ENCODE results near the gene RAD9B. TPM values are rescaled to one million over a fixed set of nuclear protein-coding genes. Genes with fewer than 3 reads are reported as not detected.
"Not testable (repeated sequence)": the region's sequence is repeated elsewhere in the genome, so short reads cannot be mapped to it uniquely, and the experiment has no call there.

The RAD9B gene
- total RNA-seq, 2 donors from 2014 or later: 1.9 to 2.0 TPM

DNA sequence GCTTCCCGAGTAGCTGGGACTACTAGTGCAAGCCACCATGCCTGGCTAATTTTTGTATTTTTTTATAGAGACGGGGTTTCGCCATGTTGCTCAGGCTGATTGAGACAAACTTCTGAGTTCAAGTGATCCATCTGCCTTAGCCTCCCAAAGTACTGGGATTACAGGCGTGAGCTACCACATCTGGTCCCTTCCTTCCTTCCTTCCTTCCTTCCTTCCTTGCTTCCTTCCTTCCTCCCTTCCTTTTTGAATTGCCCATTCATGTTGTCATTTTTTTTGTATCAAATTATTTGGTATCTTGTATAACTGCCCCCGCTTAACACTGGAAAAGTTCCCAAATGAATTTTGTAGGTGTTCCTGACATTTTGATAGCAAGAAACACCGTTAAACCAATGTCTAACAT is 11.7 kb downstream of the RAD9B start:
- Mint-ChIP-seq H3K36me3 (no peaks in the 10 kb centered on the region), H3K9me3 (no peaks in the 10 kb centered on the region), H3K27ac (no peak overlapping the region)
- no peak for ATAC-seq
- no peak for DNase-seq (ENCODE audit: low spot score in 2 of 2)

DNA sequence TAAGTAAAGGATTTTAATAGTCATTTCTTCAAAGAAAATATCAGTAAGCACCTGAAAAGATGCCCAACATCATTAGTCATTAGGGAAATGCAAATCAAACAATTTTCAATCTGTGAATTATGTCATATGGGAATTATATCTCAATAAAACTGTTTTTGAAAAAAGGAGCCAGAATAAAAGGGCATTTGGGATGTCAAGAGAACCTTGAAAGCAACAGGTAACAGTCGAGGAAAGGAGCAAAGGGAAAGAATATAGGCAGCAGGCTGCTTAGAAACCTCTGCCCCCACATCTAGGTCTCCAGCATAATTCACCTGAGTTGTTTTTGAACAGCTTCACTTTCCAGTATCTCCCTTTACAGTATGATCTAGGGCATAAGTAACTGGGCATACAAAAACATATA is 12.2 kb downstream of the RAD9B start:
- Mint-ChIP-seq H3K36me3 (no peaks in the 10 kb centered on the region), H3K9me3 (no peaks in the 10 kb centered on the region), H3K27ac (no peak overlapping the region)
- DNase-seq (ENCODE audit: low spot score in 2 of 2) (no peak), ATAC-seq (no peak)

- DNase-seq (ENCODE audit: low spot score in 2 of 2) (no peak), ATAC-seq (no peak)
- H3K36me3 Mint-ChIP-seq: no peaks in the 10 kb centered on the region
- H3K27ac Mint-ChIP-seq: no peak overlapping the region
- H3K9me3 Mint-ChIP-seq: no peaks in the 10 kb centered on the region
Measured at GRCh38 chr12:110516995-110517394, 14.9 kb downstream of the RAD9B start.

GRCh38 chr12:110518014-110518413 is 15.9 kb downstream of the RAD9B start:
- not testable (repeated sequence) for ATAC-seq; DNase-seq (ENCODE audit: low spot score in 2 of 2); H3K27ac Mint-ChIP-seq; H3K36me3 Mint-ChIP-seq; H3K9me3 Mint-ChIP-seq

DNA sequence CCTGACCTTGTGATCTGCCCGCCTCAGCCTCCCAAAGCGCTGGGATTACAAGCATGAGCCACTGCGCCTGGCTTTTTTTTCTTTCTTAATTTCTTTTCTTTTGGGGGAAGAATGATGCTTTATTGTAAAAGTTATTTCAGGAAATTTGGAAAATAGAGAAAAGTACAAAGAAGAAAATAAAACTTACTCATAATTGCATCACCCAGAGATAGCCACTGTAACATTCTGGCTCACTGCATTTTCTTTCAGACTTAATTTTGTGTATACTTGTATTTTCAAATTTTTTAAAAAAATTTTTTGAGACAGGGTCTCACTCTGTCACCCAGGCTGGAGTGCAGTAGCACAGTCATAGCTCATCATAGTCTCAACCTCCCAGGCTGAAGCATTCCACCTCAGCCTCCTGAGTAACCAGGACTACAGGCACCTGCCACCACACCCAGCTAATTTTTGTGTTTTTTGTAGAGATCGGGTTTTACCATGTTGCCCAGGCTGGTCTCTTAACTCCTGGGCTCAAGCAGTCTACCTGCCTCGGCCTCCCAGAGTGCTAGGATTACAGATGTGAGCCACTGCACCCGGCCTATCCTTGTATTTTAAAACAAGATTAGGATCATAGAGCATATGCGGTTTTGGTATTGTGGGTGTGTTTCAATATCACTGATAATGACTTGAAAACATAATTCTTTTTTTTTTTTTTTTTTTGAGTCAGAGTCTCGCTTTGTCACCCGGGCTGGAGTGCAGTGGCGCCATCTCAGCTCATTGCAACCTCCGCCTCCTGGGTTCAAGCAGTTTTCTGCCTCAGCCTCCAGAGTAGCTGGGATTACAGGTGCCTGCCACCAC is 19.0 kb downstream of the RAD9B start:
- H3K27ac Mint-ChIP-seq: peak overlapping the region in 1 of 2 donors; percentile 74
- ATAC-seq: peak; percentile 54 to 81
- not testable (repeated sequence) for H3K9me3 Mint-ChIP-seq; DNase-seq (ENCODE audit: low spot score in 2 of 2); H3K36me3 Mint-ChIP-seq

DNA sequence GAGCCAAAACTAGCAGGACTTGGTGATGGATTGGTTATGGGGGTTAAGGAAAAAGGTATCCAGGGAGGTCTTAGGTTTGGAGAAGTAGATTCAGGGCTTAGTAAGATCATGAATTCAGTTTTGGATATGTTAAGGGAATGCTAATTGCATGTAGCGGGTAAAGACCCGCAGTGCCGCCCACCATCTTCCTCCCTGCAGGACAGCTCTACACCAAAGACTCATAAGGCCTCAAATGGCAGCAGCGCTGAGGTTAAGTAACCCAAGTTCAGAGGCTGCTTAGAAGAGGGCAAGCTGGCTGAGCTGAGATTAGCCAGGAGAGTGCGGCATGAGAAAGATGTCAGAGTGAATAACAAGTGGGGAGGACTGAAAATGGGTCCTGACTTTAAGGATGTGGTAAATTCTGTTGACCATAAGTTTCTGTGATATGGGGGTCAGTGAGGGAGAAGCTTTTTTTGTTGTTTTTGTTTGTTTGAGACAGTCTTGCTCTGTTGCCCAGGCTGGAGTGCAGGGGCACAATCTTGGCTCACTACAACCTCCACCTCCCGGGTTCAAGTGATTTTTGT is 26.2 kb downstream of the RAD9B start:
- ATAC-seq (no peak), DNase-seq (ENCODE audit: low spot score in 2 of 2) (no peak)
- H3K27ac Mint-ChIP-seq: peak overlapping the region in 1 of 2 donors; percentile 44

GRCh38 chr12:110530511-110530910 is 28.4 kb downstream of the RAD9B start:
- ATAC-seq: no peak
- no peak for DNase-seq (ENCODE audit: low spot score in 2 of 2)
- Mint-ChIP-seq H3K36me3 (peaks cover 0 to 44% of the 10 kb centered on the region in 2 donors), H3K27ac (no peak overlapping the region), H3K9me3 (no peaks in the 10 kb centered on the region)

More for the DNA sequence above, 26.2 kb downstream of the RAD9B start:
- Mint-ChIP-seq H3K9me3 (no peaks in the 10 kb centered on the region), H3K36me3 (peaks cover 0 to 35% of the 10 kb centered on the region in 2 donors)

- H3K9me3 Mint-ChIP-seq: no peaks in the 10 kb centered on the region
- peaks cover 0 to 50% of the 10 kb centered on the region in 2 donors for H3K36me3 Mint-ChIP-seq
- ATAC-seq (peak; percentile 83 to 86), DNase-seq (ENCODE audit: low spot score in 2 of 2) (no peak)
- peak overlapping the region in 1 of 2 donors; percentile 52 for H3K27ac Mint-ChIP-seq
Measured at GRCh38 chr12:110531741-110532333, 29.7 kb downstream of the RAD9B start.

DNA sequence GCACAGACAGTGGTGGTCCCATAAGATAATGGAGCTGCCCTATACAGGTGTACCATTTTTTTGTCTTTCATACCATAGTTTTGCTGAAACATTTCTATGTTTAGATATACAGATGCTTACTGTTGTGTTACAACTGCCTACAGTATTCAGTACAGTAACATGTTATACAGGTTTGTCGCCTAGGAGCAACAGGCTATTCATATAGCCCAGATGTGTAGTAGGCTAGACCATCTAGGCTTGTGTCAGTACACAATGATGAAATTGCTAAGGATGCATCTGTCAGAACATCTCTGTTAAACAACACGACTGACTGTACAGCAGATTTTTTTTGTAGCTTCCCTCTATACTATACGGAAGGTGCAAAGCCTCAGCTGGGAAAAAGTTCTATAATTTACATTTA is 30.5 kb downstream of the RAD9B start:
- Mint-ChIP-seq H3K36me3 (peaks cover 0 to 52% of the 10 kb centered on the region in 2 donors), H3K27ac (no peak overlapping the region), H3K9me3 (no peaks in the 10 kb centered on the region)
- ATAC-seq: peak in 1 of 2 donors; percentile 19
- DNase-seq (ENCODE audit: low spot score in 2 of 2): no peak

DNA sequence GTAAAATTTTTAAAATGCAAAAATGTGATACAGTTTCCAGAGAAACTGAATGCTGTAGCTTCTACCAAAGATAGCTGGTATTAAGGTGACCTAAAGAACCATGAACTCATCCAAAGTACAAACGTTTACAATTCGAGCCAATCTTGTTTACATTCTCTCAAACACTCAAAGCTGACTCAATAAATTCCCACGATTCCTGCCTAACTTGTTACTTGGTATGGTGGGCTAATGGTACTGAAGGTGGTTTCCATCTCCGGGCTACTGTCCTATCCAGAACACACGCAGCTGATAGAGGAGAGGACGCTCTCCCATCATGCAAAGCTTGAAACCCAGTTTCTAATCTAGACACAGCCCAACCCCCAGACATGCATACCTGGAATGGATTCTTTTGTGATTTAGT is 31.5 kb downstream of the RAD9B start:
- Mint-ChIP-seq H3K36me3 (peaks cover 0 to 53% of the 10 kb centered on the region in 2 donors), H3K9me3 (no peaks in the 10 kb centered on the region), H3K27ac (no peak overlapping the region)
- DNase-seq (ENCODE audit: low spot score in 2 of 2) (no peak), ATAC-seq (no peak)

DNA sequence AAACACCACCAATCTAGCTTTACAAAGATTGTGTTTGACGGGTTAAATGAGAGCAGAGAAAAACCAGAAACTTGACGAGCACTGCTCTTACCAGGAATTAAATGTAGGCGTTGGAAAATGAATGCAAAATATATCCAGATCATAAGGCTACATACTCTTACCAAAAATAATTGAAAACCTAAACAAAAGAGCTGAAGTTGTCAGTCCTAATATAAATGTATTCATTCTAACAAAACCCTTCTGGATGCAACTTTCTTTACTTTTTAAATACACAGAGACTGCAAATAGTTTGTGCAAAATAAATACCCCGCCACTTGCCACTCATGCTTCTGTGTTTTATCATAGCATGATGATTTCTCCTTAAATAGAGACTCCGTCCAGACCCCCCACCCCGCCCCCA is 32.7 kb downstream of the RAD9B start:
- DNase-seq (ENCODE audit: low spot score in 2 of 2) (no peak), ATAC-seq (no peak)
- H3K36me3 Mint-ChIP-seq: peaks cover 7 to 41% of the 10 kb centered on the region in 2 donors
- H3K9me3 Mint-ChIP-seq: no peaks in the 10 kb centered on the region
- no peak overlapping the region for H3K27ac Mint-ChIP-seq

- no peak for ATAC-seq
Measured at GRCh38 chr12:110536834-110537604, 34.9 kb downstream of the RAD9B start.

GRCh38 chr12:110537605-110538409 is 35.7 kb downstream of the RAD9B start:
- H3K27ac Mint-ChIP-seq: peak overlapping the region; percentile 28 to 36
- DNase-seq (ENCODE audit: low spot score in 2 of 2) (no peak), ATAC-seq (no peak)
- no peaks in the 10 kb centered on the region for H3K9me3 Mint-ChIP-seq
- H3K36me3 Mint-ChIP-seq: peaks cover 7 to 25% of the 10 kb centered on the region in 2 donors

More at GRCh38 chr12:110536834-110537604, 34.9 kb downstream of the RAD9B start:
- Mint-ChIP-seq H3K36me3 (peaks cover 7 to 24% of the 10 kb centered on the region in 2 donors), H3K9me3 (no peaks in the 10 kb centered on the region), H3K27ac (peak overlapping the region in 1 of 2 donors; percentile 1)
- no peak for DNase-seq (ENCODE audit: low spot score in 2 of 2)

DNA sequence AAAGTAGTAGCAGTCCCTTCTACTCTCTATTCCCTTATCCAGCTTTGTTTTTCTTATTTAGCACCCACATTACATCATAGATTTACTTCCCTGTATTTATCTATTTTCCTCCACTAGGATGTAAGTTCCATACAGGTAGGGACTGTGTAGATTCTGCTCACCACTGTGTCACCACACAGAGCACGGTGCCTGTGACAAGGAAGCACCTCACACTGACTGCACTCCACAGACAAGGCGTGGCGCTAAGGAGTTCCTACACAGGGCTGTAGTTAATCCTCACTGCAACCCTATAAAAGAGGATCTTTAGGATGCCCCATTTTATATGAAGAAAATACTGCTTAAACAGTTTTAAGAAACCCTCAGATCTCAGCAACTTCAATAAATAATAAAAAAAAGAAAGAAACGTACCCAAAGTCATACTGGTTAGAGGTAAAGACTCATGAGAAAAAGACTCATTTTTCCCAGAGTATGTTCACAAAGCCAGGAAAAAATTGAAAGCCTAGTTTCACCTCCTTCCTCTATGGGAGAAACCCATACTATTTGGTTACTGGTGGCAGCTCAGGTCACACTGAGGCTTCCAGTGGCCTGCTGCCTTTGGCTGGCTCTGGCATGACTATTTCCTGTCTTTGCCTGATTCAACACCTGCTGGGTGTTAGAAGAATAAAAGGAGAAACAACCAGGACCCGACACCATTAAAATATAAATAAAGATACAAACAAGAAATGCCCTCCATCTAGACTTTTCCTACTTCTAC is 36.9 kb downstream of the RAD9B start:
- H3K36me3 Mint-ChIP-seq: peaks cover 16 to 36% of the 10 kb centered on the region in 2 donors
- H3K27ac Mint-ChIP-seq: no peak overlapping the region
- no peaks in the 10 kb centered on the region for H3K9me3 Mint-ChIP-seq
- ATAC-seq (no peak), DNase-seq (ENCODE audit: low spot score in 2 of 2) (no peak)

GRCh38 chr12:110540048-110540447 is 37.9 kb downstream of the RAD9B start:
- no peaks in the 10 kb centered on the region for H3K9me3 Mint-ChIP-seq
- peaks cover 16 to 28% of the 10 kb centered on the region in 2 donors for H3K36me3 Mint-ChIP-seq
- H3K27ac Mint-ChIP-seq: peak overlapping the region in 1 of 2 donors; percentile 44
- ATAC-seq (peak in 1 of 2 donors; percentile 32), DNase-seq (ENCODE audit: low spot score in 2 of 2) (no peak)
